Ovary (tissue), 9 donors: ENCODE results near the gene KIF13A. TPM values are rescaled to one million over a fixed set of nuclear protein-coding genes. Genes with fewer than 3 reads are reported as not detected.

ENCODE experiments used
- DNase-seq, 5 donors: peaks; one replicate each; pipeline ENCODE4 v3.0.0-alpha.2; 2019 to 2020
- H3K27ac ChIP-seq, 2 donors: fragments of 200-600 bp; one replicate each; pipeline versions ENCODE4 v1.5.1 to v1.8.0; 2019 to 2022
- H3K27me3 ChIP-seq: fragments of 200-600 bp; one replicate; pipeline ENCODE4 v1.8.0; 2022
- H3K36me3 ChIP-seq: fragments of 200-600 bp; sonication (generic); one replicate; pipeline ENCODE4 v1.5.1; 2019
- H3K4me1 ChIP-seq: one replicate; pipeline ENCODE4 v1.8.1; 2013; ENCODE audit warnings: mild to moderate bottlenecking, moderate library complexity; ENCODE audit not compliant: insufficient read depth
- H3K4me3 ChIP-seq: fragments of 200-600 bp; sonication (generic); one replicate; pipeline ENCODE4 v1.5.1; 2017
- H3K9me3 ChIP-seq, 2 donors: fragments of 200-600 bp in 1 of 2; sonication (generic) in 1 of 2; one replicate each; pipeline versions ENCODE4 v1.5.1 to v1.8.1; 2013 to 2019; ENCODE audit warnings: mild to moderate bottlenecking in 1 of 2, moderate library complexity in 1 of 2
- CTCF ChIP-seq, 3 donors: fragments of 450-650 bp in 2 of 3; fragments of 200-600 bp in 1 of 3; IDR thresholded peaks; one replicate each; pipeline versions ENCODE4 v1.5.1 to v1.8.0; 2016 to 2022; ENCODE audit warnings: antibody characterized with exemption in 3 of 3, mild to moderate bottlenecking in 1 of 3
- EP300 ChIP-seq: sonication (generic); formaldehyde crosslinking; IDR thresholded peaks from one replicate; pipeline ENCODE4 v1.6.1; 2017; ENCODE audit warnings: antibody characterized with exemption
- POLR2A ChIP-seq: fragments of 450-650 bp; IDR thresholded peaks from one replicate; pipeline ENCODE4 v1.6.1; 2017; ENCODE audit warnings: antibody characterized with exemption, mild to moderate bottlenecking, moderate library complexity
- WGBS, 3 donors: extraction: QIAGEN DNeasy Blood & Tissue Kit in 1 of 3; methylation state at CpG; one replicate each; pipeline versions ENCODE4 v1.1.5 to v1.1.7; 2013 to 2017; 5-methylcytosine and 5-hydroxymethylcytosine counted together
- intact Hi-C, 4 donors: fragments of 100-400 bp; cut with DNase I; formaldehyde crosslinking; loops; one replicate each; pipeline versions ENCODE4 v1.11.0 to v1.15.1; 2022 to 2023
- polyA plus RNA-seq, 2 donors: library from polyadenylated mRNA; stranded (reverse); fragments of 200-250 nt in 1 of 2; fragments of 350-450 nt in 1 of 2; fragmentation: Illumina TruSeq in 1 of 2; extraction: RNeasy Lipid Tissue Mini Kit (QIAGEN cat#74804) in 1 of 2; gene quantifications; one replicate each; pipeline ENCODE4 v1.2.3, GENCODE V29; 2013 to 2014
- total RNA-seq, 7 donors: library from RNA; depleted of rRNA in 2 of 7; stranded (reverse); fragments of >200 nt in 2 of 7; fragmentation: NEBNext Ultra II Directional in 3 of 7; extraction: Animal tissue kit (Norgen Biotek cat#: 25700) in 3 of 7; gene quantifications; one replicate each; pipeline versions ENCODE4 v1.1.0 to v1.2.4, GENCODE V29; 2016 to 2023
- donor health status: DM: no; HTN: no; CAD: no; lungs with moderate emphysema.
- donor health status: DM: no; HTN: no; CAD: no.
- donor health status: Bipolar disorder and iron deficiency.
- donor health status: DM: yes; HTN: yes; CAD: no.
- donor health status: DM: no; HTN: no; CAD: no.
- donor health status: DM: yes; HTN: yes; CAD: no.

KIF13A gene
- total and polyA plus RNA-seq, 9 donors = 18.4 to 44.4 (median 38.0) TPM

- no peak for TF ChIP-seq POLR2A
- no peak for TF ChIP-seq EP300
- no peak for TF ChIP-seq CTCF (IDR thresholded peaks at IDR 0.05)
- no peak for DNase-seq
- Histone ChIP-seq H3K36me3 (no peaks in the 10 kb centered on the region), H3K4me1 (no peaks in the 10 kb centered on the region), H3K4me3 (no peak overlapping the region), H3K27me3 (no peaks in the 10 kb centered on the region), H3K9me3 (no peaks in the 10 kb centered on the region), H3K27ac (no peak overlapping the region)
- WGBS, 3 donors = 96% methylated on average over 4 of the region's 4 CpGs
- intact Hi-C loops = loop anchor here in 1 of 4 donors (10.0 kb wide), 1 partner anchor 391 kb away; the partner anchor contains the start of gene FAM8A1
Observed at GRCh38 chr6:17995414-17995813, 8.0 kb upstream of the KIF13A start.

- intact Hi-C loops = loop anchor here in 1 of 4 donors (10.0 kb wide), 1 partner anchor 389 kb away; the partner anchor contains the start of gene FAM8A1
- Histone ChIP-seq H3K27ac (no peak overlapping the region), H3K27me3 (no peaks in the 10 kb centered on the region), H3K9me3 (no peaks in the 10 kb centered on the region), H3K36me3 (no peaks in the 10 kb centered on the region), H3K4me1 (no peaks in the 10 kb centered on the region), H3K4me3 (no peak overlapping the region)
- TF ChIP-seq POLR2A (no peak), CTCF (IDR thresholded peaks at IDR 0.05) (no peak), EP300 (no peak)
- no peak for DNase-seq
- WGBS, 3 donors = 41 to 65% (median 45%) methylated on average over 2 of the region's 2 CpGs
Observed at GRCh38 chr6:17994019-17994418, 6.6 kb upstream of the KIF13A start.

- Histone ChIP-seq H3K4me1 (peaks cover 2% of the 10 kb centered on the region), H3K4me3 (peak overlapping the region; percentile 89), H3K27me3 (no peaks in the 10 kb centered on the region), H3K9me3 (no peaks in the 10 kb centered on the region), H3K27ac (peak overlapping the region; percentile 94 to 96), H3K36me3 (no peaks in the 10 kb centered on the region)
- TF ChIP-seq POLR2A (no peak), CTCF (IDR thresholded peaks at IDR 0.05) (no peak), EP300 (no peak)
- DNase-seq = peak in 2 of 5 donors; percentile 28 to 31
- WGBS, 3 donors = 15 to 20% (median 19%) methylated on average over 20 of the region's 20 CpGs
- intact Hi-C loops = loop anchor here in 2 of 4 donors (5.0 to 10.0 kb wide), 3 partner anchors 54 to 516 kb away; partner anchors contain the start of gene NHLRC1 (in 1 of the 2)
Observed at GRCh38 chr6:17988422-17988944, 1.0 kb upstream of the KIF13A start.

GRCh38 chr6:17987697-17988421, 424 bp upstream of the KIF13A start:
- peak; percentile 11 for TF ChIP-seq POLR2A
- TF ChIP-seq EP300 = no peak
- TF ChIP-seq CTCF (IDR thresholded peaks at IDR 0.05) = peak in 2 of 3 donors; percentile 41 to 48
- Histone ChIP-seq H3K27me3 (no peaks in the 10 kb centered on the region), H3K9me3 (no peaks in the 10 kb centered on the region), H3K4me3 (peak overlapping the region; percentile 89), H3K27ac (peak overlapping the region; percentile 94 to 96), H3K36me3 (no peaks in the 10 kb centered on the region), H3K4me1 (peaks cover 2% of the 10 kb centered on the region)
- intact Hi-C loops = loop anchor here in 2 of 4 donors (5.0 to 10.0 kb wide), 3 partner anchors 53 to 516 kb away; partner anchors contain the start of gene NHLRC1 (in 1 of the 2)
- WGBS, 3 donors = 0 to 1% (median 0%) methylated on average over 30 to 76 of the region's 78 CpGs
- peak; percentile 66 to 82 (median 75) for DNase-seq
